ENCODE measurements around the gene RGS4. TPM values are rescaled to one million over a fixed set of nuclear protein-coding genes. Genes with fewer than 3 reads are reported as not detected.

The RGS4 gene
- total and polyA plus RNA-seq, 2 experiments from 2014 or later: 6.8 to 16.8 TPM

DNA sequence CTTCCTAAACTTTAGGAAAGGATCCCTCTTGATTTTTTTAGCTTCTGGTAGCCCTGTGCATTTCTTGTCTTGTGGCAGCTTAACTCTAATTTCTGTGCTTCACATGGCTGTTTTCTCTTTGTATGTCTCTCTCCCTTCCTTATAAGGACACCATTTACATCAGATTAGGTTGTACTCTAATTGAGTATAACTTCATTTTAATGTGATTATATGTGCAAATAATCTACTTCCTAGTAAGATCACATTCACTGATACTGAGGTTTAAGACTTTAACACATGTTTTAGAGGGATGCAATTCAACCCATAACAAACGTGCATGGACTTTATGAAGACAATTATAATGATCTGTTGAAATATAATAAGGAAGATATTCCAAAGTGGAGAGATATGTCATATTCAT, 46.7 kb downstream of the RGS4 start:
- Histone ChIP-seq H3K9me3 (ENCODE audit: low read depth) (no peaks in the 10 kb centered on the region), H2AFZ (no peak overlapping the region), H4K20me1 (ENCODE audit: insufficient read depth, poor library complexity, severe bottlenecking) (no peaks in the 10 kb centered on the region), H3K27me3 (no peaks in the 10 kb centered on the region), H3K36me3 (replicated peaks; ENCODE audit: insufficient read depth, low read depth) (no peaks in the 10 kb centered on the region), H3K4me1 (ENCODE audit: insufficient read depth) (no peaks in the 10 kb centered on the region), H3K9me2 (replicated peaks; ENCODE audit: insufficient read depth) (no peaks in the 10 kb centered on the region), H3K4me2 (no peak overlapping the region), H3K27ac (no peak overlapping the region), H3K4me3 (no peak overlapping the region), H3K79me2 (no peaks in the 10 kb centered on the region)
- WGBS (ENCODE audit: low lambda C conversion rate, missing lambda C conversion rate): 74% methylated on average over 1 of the region's 1 CpG
- no peak for DNase-seq (ENCODE audit: low spot score)
- no peak for TF ChIP-seq EZH2phosphoT487 (IDR thresholded peaks at IDR 0.05; ENCODE audit: low read depth, severe bottlenecking, unreplicated experiment)
- no peak for TF ChIP-seq EZH2 (IDR thresholded peaks at IDR 0.05; ENCODE audit: borderline replicate concordance)
- TF ChIP-seq, protein P1, sequence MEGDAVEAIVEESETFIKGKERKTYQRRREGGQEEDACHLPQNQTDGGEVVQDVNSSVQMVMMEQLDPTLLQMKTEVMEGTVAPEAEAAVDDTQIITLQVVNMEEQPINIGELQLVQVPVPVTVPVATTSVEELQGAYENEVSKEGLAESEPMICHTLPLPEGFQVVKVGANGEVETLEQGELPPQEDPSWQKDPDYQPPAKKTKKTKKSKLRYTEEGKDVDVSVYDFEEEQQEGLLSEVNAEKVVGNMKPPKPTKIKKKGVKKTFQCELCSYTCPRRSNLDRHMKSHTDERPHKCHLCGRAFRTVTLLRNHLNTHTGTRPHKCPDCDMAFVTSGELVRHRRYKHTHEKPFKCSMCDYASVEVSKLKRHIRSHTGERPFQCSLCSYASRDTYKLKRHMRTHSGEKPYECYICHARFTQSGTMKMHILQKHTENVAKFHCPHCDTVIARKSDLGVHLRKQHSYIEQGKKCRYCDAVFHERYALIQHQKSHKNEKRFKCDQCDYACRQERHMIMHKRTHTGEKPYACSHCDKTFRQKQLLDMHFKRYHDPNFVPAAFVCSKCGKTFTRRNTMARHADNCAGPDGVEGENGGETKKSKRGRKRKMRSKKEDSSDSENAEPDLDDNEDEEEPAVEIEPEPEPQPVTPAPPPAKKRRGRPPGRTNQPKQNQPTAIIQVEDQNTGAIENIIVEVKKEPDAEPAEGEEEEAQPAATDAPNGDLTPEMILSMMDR (IDR thresholded peaks at IDR 0.05; ENCODE audit: poor library complexity): no peak

DNA sequence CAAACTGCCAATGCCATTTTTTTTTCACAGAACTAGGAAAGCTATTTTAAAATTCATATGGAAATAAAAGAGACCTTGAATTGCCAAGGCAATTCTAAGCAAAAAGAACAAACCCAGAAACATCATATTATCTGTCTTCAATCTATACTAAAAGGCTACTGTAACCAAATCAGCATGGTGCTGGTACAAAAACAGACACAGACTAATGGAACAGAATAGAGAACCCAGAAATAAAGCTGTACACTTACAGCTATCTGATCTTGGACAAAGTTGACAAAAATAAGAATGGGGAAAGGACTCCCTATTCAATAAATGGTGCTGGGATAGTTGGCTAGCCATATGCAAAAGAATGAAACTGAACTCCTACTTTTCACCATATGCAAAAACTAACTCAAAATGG, 50.5 kb downstream of the RGS4 start:
- no peaks in the 10 kb centered on the region for H3K79me2 ChIP-seq
- TF ChIP-seq EZH2 (IDR thresholded peaks at IDR 0.05; ENCODE audit: borderline replicate concordance) (no peak), EZH2phosphoT487 (IDR thresholded peaks at IDR 0.05; ENCODE audit: low read depth, severe bottlenecking, unreplicated experiment) (no peak)
- TF ChIP-seq, protein P1 (IDR thresholded peaks at IDR 0.05; ENCODE audit: poor library complexity): no peak
- no peak overlapping the region for H2AFZ ChIP-seq
- DNase-seq (ENCODE audit: low spot score): no peak
- H3K36me3 ChIP-seq (replicated peaks; ENCODE audit: insufficient read depth, low read depth): no peaks in the 10 kb centered on the region
- H4K20me1 ChIP-seq (ENCODE audit: insufficient read depth, poor library complexity, severe bottlenecking): no peaks in the 10 kb centered on the region
- H3K27ac ChIP-seq: no peak overlapping the region
- no peaks in the 10 kb centered on the region for H3K4me1 ChIP-seq (ENCODE audit: insufficient read depth)
- no peaks in the 10 kb centered on the region for H3K9me3 ChIP-seq (ENCODE audit: low read depth)
- no peak overlapping the region for H3K4me3 ChIP-seq
- no peaks in the 10 kb centered on the region for H3K27me3 ChIP-seq
- no peak overlapping the region for H3K4me2 ChIP-seq
- H3K9me2 ChIP-seq (replicated peaks; ENCODE audit: insufficient read depth): no peaks in the 10 kb centered on the region

DNA sequence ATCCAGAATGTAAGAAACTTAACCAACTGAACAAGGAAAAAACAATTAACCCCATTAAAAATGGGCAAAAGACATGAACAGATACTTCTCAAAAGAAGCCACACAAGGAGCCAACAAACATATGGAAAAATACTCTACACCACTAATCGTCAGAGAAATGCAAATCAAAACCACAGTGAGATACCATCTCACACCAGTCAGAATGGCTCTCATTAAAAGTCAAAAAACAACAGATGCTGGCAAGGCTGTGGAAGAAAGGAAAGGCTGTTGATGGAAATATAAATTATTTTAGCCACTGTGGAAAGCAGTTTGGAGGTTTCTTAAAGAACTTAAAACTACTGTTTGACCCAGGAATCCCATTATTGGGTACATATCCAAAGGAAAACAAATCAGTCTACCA, 51.2 kb downstream of the RGS4 start:
- H3K36me3 ChIP-seq (replicated peaks; ENCODE audit: insufficient read depth, low read depth): no peaks in the 10 kb centered on the region
- DNase-seq (ENCODE audit: low spot score): no peak
- no peaks in the 10 kb centered on the region for H3K9me2 ChIP-seq (replicated peaks; ENCODE audit: insufficient read depth)
- H4K20me1 ChIP-seq (ENCODE audit: insufficient read depth, poor library complexity, severe bottlenecking): no peaks in the 10 kb centered on the region
- no peaks in the 10 kb centered on the region for H3K27me3 ChIP-seq
- 71% methylated on average over 1 of the region's 1 CpG for WGBS (ENCODE audit: low lambda C conversion rate, missing lambda C conversion rate)
- H3K27ac ChIP-seq: no peak overlapping the region
- H3K4me2 ChIP-seq: no peak overlapping the region
- H2AFZ ChIP-seq: no peak overlapping the region
- TF ChIP-seq, protein P1 (IDR thresholded peaks at IDR 0.05; ENCODE audit: poor library complexity): no peak
- TF ChIP-seq EZH2phosphoT487 (IDR thresholded peaks at IDR 0.05; ENCODE audit: low read depth, severe bottlenecking, unreplicated experiment) (no peak), EZH2 (IDR thresholded peaks at IDR 0.05; ENCODE audit: borderline replicate concordance) (no peak)
- H3K4me1 ChIP-seq (ENCODE audit: insufficient read depth): no peaks in the 10 kb centered on the region
- H3K9me3 ChIP-seq (ENCODE audit: low read depth): no peaks in the 10 kb centered on the region
- H3K4me3 ChIP-seq: no peak overlapping the region
- no peaks in the 10 kb centered on the region for H3K79me2 ChIP-seq

DNA sequence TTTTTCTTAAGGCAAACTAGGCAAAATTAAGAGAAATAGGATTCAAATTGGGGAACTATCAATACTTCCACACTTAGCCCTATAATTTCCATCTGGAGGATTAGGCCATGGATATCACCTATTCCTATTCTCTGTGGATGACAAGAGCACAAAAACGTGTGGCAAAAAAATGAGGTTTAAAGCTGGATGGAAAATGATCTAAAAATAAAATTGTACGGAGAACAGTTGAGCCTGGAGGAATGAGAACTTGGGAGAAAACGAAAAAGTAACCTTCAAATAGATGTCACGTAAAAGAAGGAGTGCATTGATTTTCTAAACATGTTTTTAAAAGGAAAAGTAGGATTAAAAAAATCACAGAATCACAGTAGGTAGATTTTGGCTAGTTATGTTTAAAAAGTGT, 55.7 kb downstream of the RGS4 start:
- Histone ChIP-seq H3K36me3 (replicated peaks; ENCODE audit: insufficient read depth, low read depth) (no peaks in the 10 kb centered on the region), H3K79me2 (no peaks in the 10 kb centered on the region), H4K20me1 (ENCODE audit: insufficient read depth, poor library complexity, severe bottlenecking) (no peaks in the 10 kb centered on the region), H3K4me3 (no peak overlapping the region), H2AFZ (no peak overlapping the region), H3K9me3 (ENCODE audit: low read depth) (no peaks in the 10 kb centered on the region), H3K27ac (no peak overlapping the region), H3K9me2 (replicated peaks; ENCODE audit: insufficient read depth) (no peaks in the 10 kb centered on the region), H3K4me1 (ENCODE audit: insufficient read depth) (no peaks in the 10 kb centered on the region), H3K27me3 (no peaks in the 10 kb centered on the region), H3K4me2 (no peak overlapping the region)
- WGBS (ENCODE audit: low lambda C conversion rate, missing lambda C conversion rate): 71% methylated on average over 4 of the region's 4 CpGs
- no peak for DNase-seq (ENCODE audit: low spot score)
- TF ChIP-seq EZH2phosphoT487 (IDR thresholded peaks at IDR 0.05; ENCODE audit: low read depth, severe bottlenecking, unreplicated experiment) (no peak), EZH2 (IDR thresholded peaks at IDR 0.05; ENCODE audit: borderline replicate concordance) (no peak)
- TF ChIP-seq, protein P1 (IDR thresholded peaks at IDR 0.05; ENCODE audit: poor library complexity): no peak
